HG02763 (cell line): ENCODE measurements around the gene MBOAT2.

Source experiments
- ATAC-seq: cut with Tn5 transposase; IDR thresholded peaks from one replicate; pipeline ENCODE4 v1.9.1; 2021; ENCODE audit warnings: mild to moderate bottlenecking, moderate library complexity; ENCODE audit not compliant: unreplicated experiment

The MBOAT2 gene

DNA sequence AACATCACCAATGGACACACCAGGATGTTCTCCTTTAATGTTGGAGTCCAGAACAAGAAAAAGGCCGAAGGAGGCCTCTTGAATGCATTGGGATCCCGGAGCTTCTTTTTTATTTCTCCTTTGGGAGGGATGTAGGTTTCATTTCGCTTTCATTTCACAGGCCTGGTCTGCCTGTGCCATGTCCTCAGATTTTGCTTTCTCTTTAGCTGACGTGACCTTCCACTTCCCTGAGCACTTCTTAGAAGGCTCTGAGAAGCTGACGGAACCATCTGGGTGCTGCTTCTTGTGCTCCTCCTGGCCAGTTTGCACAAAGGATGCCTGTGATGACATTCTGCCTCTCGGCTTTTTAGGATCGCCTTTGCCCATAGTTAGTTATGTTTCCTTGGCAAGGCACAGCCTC lies 15.1 kb upstream of the MBOAT2 start:
- ATAC-seq, result no peak

DNA sequence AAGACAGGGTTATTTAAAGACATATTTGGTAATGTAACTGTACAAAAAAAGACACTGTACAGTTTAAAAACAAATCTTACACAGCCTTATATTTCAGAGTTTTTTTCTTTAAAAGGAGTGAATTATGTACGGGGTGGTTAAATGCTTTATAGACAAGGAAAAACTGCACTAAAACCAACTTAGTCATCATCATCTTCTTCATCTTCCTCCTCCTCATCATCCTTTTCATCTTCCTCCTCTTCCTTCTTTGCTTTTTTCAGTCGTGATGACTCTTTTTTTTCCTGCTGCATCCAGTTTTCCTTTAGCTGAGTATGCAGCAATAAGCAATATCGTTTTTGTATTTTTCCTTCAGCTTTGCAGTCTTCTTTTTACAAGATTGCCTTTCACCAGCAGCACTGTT lies 14.6 kb upstream of the MBOAT2 start:
- ATAC-seq, result no peak

DNA sequence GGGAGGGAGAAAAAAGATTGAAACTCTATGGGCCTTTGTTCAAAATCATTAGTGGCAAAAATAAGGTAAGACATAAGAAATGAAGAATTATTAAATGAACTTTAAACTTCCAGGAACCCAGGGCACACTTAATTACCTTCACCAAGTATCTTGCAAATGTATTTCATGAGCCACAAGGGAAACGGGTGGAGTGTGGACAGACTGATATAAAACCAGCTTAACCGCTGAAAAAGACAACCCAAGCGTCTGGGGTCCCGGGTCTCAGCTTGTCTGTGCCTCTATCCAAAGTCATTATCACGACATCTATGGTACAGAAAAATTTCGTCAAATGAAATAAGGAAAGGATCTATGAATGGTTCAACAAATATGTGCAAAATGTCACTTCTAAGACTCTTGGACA lies 13.9 kb upstream of the MBOAT2 start:
- no peak for ATAC-seq

DNA sequence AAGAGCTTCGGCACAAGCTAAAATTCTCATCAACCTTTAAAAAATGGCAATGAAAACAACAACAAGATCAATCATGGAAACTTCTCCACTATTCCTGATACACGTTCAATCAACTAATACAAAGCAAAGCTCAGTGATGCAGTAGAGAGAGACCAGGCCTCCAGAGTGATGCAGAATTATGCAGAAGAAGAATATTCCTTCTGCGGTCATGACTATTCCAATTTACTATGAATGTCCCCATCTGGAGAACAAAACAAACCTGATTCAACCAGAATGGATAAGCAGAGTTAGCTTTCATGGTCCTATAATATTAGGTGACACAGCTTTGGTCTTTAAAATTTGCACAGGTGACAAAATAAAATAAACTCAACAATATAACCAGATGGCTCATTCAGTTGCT lies 12.5 kb upstream of the MBOAT2 start:
- ATAC-seq, result no peak

DNA sequence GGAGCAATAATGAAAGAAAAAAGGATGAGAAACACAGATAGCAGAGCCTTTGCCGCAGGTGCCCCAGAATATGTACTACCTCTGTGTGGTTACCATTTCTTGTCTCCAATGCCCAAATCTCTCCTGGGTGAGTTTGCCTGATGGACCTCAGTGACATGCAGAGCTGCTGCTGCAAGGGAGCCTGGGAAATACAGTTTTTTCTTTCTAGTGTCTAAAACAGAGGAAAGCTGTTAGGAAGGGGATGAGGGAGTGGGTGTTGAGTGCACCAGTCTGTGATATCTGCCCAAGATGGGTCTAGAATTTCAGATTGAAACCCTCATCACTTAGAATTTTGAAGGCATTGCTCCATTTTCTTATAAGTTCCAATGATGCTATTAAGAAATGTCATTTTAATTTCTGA lies 9.9 kb upstream of the MBOAT2 start:
- ATAC-seq, result no peak

DNA sequence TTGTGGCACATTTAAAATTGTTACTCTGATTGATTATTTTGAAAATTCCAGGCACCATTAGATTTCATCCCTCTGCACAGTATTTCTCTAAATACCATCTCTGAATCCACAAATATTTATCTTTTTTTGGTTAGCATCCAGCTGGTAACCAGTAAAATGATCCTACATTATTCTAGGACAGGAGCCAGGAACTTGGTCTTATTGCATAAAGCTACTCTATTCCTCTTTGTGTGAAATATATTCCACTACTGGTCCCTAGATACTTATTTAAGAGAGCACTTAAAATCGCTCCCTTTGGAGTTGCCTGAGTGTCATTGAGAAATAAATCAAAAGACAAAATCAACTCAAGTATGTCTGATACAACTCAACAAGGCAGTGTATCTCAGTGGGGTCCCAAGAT lies 7.4 kb upstream of the MBOAT2 start:
- ATAC-seq, result no peak

DNA sequence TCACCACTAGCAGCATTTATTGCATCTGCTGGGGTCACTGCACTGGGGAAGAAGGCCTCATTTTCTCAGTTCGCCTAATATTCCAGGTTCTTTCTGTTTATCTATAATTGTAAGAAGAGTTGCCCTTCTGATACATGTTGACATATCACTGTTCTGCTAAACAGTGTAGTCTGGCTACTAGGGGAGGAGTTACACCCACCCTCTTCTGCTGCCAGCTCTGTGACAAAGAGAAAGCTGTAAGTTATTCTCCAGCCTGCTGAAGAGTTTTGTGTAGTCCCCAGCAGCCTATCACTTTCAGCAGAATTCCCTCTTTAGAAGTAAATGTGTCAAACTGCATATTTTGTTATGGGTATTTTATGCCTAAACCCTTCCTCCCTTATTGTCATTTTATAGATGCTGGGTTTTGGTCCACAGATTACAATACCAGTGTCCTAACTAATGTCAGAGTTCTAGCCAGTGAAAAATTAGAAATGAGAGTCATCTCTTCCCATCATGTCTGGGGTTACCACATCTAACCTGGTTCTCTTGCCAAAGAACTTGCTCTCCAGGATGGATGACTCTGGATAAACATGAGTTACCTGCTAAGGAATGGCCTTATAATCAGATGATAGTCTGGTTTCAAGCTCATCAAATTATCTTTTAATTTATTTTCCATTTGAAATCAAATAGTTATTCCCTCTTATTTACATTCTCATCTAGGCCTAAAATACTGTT lies 5.6 kb upstream of the MBOAT2 start:
- no peak for ATAC-seq

GRCh38 chr2:9006368-9006767 lies 2.9 kb upstream of the MBOAT2 start:
- no peak for ATAC-seq

GRCh38 chr2:9004338-9005204 lies 1.1 kb upstream of the MBOAT2 start:
- ATAC-seq, result no peak

GRCh38 chr2:9003366-9003615 lies 193 bp downstream of the MBOAT2 start:
- ATAC-seq, result no peak

DNA sequence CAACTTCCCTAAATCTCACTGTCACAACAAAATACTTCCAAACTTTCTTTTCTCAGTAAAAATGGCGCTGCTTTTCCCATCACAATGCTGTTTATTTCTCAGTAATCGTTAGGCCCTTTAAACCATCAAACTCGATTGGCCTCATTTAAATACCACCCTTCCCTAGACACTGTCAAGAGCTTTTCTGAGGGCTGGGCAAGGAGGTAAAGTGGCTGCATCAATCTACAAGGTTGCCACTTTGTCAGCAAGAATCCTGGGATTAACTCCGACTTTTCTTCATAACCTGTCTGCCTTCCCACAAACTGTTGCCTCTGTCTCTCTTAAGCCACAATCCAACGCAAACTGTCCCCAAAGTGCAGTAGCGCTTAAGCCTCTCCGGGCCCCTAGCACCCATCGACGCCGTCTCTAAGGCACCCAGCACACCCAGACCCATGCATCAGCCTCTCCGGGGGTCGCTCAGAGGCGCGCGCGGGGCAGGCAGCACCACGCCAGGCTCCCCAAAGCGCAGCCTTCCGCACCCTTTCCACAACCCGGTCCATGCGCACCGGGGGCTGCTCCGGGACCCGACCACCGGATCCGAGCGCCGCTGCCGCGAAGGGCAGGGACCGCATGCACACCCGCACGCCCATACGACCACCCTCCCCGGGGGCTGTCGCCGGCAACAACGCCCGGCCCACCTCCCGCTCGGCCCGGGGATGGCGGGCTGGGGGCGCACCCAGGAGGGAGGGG lies 683 bp downstream of the MBOAT2 start:
- ATAC-seq, result peak; percentile 19

- no peak for ATAC-seq
These were observed 1.2 kb downstream of the MBOAT2 start for GRCh38 chr2:9002313-9002636.

DNA sequence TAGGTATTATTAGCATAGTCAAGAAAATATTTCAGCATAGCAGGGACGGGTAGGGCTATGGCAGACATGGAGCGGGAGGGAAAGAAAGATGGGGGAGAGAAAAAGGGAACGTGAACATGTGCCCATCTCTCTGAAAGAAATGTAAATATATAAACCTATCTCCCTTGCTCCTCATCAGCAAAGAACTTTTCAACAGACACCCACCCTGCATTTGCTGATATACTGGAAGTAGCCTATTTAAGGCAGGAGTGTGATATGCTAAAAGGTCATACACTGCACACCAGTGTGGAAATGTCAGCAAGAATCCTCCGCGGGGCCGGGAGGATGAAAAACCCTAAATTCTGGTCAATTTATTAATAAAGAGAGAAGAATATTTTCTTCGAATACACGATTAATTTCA lies 1.7 kb downstream of the MBOAT2 start:
- no peak for ATAC-seq

- ATAC-seq, result no peak
These were observed 2.3 kb downstream of the MBOAT2 start for GRCh38 chr2:9001229-9001628.

DNA sequence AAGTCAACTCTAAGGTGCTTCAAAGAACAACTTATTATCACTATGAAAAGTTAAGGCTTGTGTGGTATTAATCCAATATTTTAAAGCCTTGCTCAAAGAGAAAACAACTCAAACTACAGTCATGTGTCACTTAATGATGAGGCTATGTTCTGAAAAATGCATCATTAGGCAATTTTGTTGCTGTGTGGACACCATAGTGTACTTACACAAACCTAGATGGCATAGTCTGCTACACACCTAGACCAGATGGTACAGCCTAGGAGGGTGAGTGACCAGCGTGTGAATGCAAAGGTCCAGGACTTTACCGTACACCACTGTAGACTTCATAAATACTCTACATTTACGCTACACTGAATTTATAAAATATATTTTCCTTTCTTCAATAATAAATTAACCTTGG lies 3.0 kb downstream of the MBOAT2 start:
- ATAC-seq, result no peak

DNA sequence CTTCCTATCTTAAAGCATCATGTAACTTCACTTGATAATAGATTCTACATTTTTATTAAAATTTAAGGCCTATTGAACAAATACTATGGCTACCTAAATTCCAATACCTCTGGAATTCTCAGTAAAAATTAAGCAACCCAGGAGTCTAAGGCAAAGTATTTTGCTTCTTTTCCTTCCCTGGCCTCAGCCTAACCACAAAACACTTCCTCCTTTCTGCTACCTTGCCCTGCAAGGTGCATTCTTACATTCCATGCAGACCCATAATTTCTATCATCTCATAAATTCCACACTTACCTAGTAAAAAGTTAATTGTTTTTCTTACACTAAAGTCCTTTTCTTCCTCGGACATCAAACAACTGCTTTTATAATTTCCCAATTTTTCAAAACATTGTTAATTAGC lies 3.7 kb downstream of the MBOAT2 start:
- no peak for ATAC-seq

DNA sequence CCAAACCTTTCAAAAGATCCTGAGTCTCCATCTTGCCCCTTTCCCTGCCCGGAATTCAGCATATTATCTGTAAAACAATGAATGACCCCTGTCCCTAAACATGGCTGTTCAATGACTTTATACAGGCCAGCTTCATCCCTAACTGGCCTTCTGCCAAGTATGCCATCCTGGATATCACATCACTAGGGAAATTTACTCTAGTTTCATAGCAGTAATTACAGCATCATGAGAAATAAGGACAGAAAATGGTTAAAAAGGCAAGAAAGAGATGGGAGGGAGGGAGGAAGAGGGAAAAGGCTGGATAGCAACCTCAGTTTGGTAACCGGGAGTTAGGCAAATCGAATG lies 4.4 kb downstream of the MBOAT2 start:
- ATAC-seq, result no peak

DNA sequence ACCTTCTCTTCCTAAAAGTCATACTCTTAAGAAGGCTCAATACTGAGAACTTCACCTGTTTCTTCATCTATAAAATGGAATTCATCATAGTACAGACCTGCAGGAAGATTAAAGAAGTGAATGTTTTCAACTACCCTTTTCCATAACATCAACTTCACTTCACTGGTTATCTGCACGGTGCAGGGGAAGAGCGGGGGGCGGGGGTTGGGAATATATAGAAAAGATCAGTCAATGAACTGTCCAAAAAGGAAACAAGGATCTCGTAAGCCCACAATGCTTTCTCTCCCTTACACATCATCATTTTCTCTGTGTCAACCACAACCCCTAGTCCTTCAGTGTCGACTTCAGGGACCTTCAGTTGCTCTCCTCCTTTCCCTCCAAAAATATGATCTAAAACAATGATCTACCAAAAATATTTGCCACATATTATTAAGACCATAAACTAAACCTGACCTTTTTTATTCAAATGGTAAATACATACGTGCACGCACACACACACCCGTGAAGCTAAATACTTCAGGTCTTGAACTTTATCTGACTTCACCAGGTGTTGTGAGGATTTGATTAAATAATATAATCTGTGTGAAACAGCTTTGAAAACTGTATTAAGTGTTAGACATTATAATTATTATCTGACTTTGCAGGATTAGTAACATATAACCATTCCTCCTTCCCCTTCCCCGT lies 4.9 kb downstream of the MBOAT2 start:
- no peak for ATAC-seq

DNA sequence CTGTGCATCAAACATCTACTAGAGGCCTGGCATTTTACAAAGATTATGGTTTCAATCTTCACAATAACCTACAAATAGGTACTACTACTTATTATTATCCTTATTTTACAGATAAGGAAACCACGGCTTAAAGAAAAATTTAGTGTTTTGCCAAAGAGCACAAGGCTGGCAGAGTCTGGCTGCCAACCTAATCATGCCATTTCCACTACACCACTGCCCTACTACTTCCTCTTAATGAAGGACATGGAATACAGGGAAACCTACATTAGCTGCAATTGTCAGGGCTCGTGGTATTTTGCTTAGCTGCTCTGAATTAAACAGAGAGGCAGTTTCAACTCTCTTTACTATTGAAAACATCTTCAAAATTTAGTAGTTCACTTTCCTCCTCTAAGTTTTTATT lies 5.9 kb downstream of the MBOAT2 start:
- no peak for ATAC-seq

DNA sequence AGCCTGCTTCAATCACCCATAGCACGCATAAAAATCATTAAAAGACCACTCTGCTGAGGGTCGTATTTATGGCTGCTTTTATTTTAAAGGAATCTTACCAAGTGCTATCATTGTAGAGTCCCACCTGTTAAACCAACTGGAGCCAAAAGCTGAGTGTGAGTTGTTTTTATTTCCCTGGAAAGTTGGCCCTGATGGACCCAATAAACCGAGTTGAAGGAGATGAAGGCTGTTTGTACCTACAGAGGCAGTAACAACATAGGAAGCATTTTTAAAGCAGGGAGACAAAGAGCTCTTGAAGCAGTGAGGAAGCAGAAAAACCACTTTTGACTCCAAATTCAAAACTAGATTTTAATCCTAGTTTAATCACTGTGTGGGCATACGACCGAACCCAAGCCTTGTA lies 6.4 kb downstream of the MBOAT2 start:
- ATAC-seq, result no peak

DNA sequence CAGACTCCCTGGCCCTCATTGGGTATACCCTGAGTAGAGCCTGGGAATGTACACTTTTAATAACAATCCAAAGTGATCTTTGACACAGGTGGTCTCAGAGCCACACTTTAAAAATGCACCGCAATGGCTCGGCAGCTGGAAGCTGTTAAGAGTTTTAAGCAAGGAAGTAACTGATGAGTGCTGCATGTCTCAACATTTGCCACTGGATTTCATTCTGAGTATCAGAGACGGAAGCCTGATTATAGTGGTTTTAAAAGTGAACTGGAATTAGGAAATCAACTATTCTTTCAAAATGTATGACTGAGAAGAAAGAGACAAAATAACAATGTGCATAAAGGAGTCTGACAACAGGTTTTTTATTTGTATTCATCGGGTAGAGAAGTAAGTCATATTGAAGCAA lies 7.5 kb downstream of the MBOAT2 start:
- no peak for ATAC-seq

GRCh38 chr2:8994386-8994785 lies 9.1 kb downstream of the MBOAT2 start:
- ATAC-seq, result no peak
